Endothelial cell of umbilical vein (primary cell): ENCODE measurements around the gene LONRF2.

Experiments used
- EZH2 ChIP-seq: IDR thresholded peaks from 2 replicates; pipeline ENCODE4 v1.6.1; 2012; ENCODE audit warnings: borderline replicate concordance, low read depth, mild to moderate bottlenecking, moderate library complexity, low read length, inconsistent platforms; ENCODE audit not compliant: severe bottlenecking
- JUN ChIP-seq: IDR thresholded peaks from 2 replicates; pipeline ENCODE4 v1.6.1; 2011; ENCODE audit warnings: borderline replicate concordance, low read depth; ENCODE audit not compliant: insufficient read length, insufficient read depth
- MYC ChIP-seq: IDR thresholded peaks from one replicate; pipeline ENCODE4 v1.6.1; 2011; ENCODE audit warnings: mild to moderate bottlenecking, low read depth, low read length
- POLR2A ChIP-seq: IDR thresholded peaks from 2 replicates; pipeline ENCODE4 v1.6.1; 2012; ENCODE audit warnings: low read depth, mild to moderate bottlenecking, control low read depth, low read length
- POLR2AphosphoS5 ChIP-seq: IDR thresholded peaks from 2 replicates; pipeline ENCODE4 v1.6.1; 2012; ENCODE audit warnings: low read depth, mild to moderate bottlenecking, control low read depth, low read length, moderate library complexity; ENCODE audit not compliant: insufficient read depth
- TF ChIP-seq, protein P1 (sequence below), 2 donors: IDR thresholded peaks; 1 replicate in 1 of 2; 2 replicates in 1 of 2; pipeline ENCODE4 v1.5.1; 2011; ENCODE audit warnings: low read length in 2 of 2, mild to moderate bottlenecking in 2 of 2, moderate library complexity in 2 of 2, control low read depth in 1 of 2, inconsistent platforms in 1 of 2, low read depth in 1 of 2; ENCODE audit not compliant: insufficient read depth in 1 of 2; ENCODE audit errors: extremely low read depth in 1 of 2

DNA sequence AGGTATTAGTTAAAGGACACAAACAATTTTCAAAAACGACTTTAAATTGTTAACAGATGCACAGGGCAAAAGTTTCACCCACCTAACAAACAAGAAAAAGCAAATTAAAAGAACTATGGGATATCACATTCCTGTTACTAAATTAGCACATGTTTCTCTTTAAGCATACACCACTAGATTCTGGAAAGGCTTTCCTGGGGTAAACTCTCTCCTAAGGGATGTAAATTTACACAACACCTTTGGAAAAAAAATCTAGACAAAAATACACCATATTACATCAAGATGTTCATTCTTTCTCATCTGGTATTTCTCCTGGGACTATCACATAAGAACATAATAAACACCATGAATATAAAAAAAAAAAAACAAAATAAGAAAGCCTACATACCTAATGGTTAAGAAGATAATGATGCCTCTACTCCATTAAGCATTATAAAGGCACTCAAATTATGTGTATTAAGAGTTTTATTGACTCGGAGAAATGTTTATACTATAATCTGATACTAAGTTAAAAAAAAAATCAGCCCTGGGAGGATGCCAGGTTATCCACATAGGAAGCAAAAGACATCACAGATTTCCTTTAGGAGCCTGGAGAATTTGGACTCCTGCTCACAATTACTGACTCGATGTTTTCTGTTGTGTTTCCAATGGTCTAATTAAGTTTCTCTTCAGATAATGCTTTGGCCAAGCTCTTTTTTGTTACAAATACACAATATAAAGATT lies 97.2 kb downstream of the LONRF2 start:
- TF ChIP-seq, protein P1, sequence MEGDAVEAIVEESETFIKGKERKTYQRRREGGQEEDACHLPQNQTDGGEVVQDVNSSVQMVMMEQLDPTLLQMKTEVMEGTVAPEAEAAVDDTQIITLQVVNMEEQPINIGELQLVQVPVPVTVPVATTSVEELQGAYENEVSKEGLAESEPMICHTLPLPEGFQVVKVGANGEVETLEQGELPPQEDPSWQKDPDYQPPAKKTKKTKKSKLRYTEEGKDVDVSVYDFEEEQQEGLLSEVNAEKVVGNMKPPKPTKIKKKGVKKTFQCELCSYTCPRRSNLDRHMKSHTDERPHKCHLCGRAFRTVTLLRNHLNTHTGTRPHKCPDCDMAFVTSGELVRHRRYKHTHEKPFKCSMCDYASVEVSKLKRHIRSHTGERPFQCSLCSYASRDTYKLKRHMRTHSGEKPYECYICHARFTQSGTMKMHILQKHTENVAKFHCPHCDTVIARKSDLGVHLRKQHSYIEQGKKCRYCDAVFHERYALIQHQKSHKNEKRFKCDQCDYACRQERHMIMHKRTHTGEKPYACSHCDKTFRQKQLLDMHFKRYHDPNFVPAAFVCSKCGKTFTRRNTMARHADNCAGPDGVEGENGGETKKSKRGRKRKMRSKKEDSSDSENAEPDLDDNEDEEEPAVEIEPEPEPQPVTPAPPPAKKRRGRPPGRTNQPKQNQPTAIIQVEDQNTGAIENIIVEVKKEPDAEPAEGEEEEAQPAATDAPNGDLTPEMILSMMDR (IDR thresholded peaks at IDR 0.05; ENCODE audit: extremely low read depth in 1 of 2, insufficient read depth in 1 of 2, low read depth in 1 of 2, low read length in 2 of 2), result no peak
- no peak for TF ChIP-seq JUN
- no peak for TF ChIP-seq POLR2AphosphoS5
- no peak for TF ChIP-seq POLR2A
- TF ChIP-seq EZH2, result no peak
- no peak for TF ChIP-seq MYC
